Measurements from ENCODE around the gene SLC25A17.

Gene SLC25A17

DNA sequence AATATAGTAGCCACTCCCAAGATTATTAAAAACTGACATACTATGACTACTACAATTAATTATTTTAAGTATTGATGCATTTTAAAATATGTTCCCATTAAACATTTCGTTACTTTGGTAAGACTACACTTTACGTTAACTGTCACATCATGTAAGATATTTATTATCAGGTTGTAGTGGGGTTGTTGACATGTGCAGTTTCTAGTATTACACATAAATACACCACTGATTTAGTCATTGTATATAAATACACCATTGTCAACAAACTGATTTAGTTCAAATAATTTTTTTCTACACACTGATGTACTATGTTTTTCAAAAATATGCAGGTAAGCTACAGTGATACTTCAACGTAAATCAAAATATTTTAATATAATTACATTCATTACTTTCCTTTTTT, 25.8 kb upstream of the SLC25A17 start:
- Histone ChIP-seq H3K27me3 (ENCODE audit: low read depth, low read length) (no peaks in the 10 kb centered on the region), H3K27ac (ENCODE audit: low read length) (no peak overlapping the region), H3K4me2 (ENCODE audit: low read length) (no peak overlapping the region), H4K20me1 (ENCODE audit: insufficient read depth, low read length) (no peaks in the 10 kb centered on the region), H3K4me1 (ENCODE audit: low read length) (no peaks in the 10 kb centered on the region), H2AFZ (ENCODE audit: low read depth, low read length) (no peak overlapping the region), H3K36me3 (replicated peaks; ENCODE audit: low read depth, low read length) (peaks cover 55% of the 10 kb centered on the region), H3K4me3 (ENCODE audit: low read length) (no peak overlapping the region), H3K9ac (ENCODE audit: low read length) (no peak overlapping the region), H3K79me2 (ENCODE audit: low read length) (peaks cover 45% of the 10 kb centered on the region), H3K9me3 (ENCODE audit: insufficient read depth, low read length) (no peaks in the 10 kb centered on the region)
- TF ChIP-seq, protein P1, sequence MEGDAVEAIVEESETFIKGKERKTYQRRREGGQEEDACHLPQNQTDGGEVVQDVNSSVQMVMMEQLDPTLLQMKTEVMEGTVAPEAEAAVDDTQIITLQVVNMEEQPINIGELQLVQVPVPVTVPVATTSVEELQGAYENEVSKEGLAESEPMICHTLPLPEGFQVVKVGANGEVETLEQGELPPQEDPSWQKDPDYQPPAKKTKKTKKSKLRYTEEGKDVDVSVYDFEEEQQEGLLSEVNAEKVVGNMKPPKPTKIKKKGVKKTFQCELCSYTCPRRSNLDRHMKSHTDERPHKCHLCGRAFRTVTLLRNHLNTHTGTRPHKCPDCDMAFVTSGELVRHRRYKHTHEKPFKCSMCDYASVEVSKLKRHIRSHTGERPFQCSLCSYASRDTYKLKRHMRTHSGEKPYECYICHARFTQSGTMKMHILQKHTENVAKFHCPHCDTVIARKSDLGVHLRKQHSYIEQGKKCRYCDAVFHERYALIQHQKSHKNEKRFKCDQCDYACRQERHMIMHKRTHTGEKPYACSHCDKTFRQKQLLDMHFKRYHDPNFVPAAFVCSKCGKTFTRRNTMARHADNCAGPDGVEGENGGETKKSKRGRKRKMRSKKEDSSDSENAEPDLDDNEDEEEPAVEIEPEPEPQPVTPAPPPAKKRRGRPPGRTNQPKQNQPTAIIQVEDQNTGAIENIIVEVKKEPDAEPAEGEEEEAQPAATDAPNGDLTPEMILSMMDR (IDR thresholded peaks at IDR 0.05; ENCODE audit: low read depth, low read length) = no peak

DNA sequence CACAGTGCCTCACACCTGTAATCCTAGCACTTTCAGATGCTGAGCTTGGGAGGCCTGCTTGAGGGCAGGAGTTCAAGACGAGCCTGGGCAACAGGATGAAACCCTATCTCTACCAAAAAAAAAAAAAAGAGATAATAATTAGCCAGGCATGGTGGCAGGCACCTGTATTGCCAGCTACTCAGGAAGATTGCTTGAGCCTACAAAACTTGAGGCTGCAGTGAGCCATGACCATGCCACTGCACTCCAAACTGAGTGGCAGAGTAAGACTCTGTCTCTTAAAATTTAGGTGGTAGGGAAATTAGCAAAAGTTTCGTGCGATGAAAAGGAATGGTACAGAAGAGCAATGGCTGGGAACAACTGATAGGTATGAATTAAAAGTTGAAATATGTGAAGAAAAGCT, 19.3 kb upstream of the SLC25A17 start:
- H3K27me3 ChIP-seq (ENCODE audit: low read depth, low read length) = no peaks in the 10 kb centered on the region
- no peak overlapping the region for H3K4me3 ChIP-seq (ENCODE audit: low read length)
- no peak overlapping the region for H3K27ac ChIP-seq (ENCODE audit: low read length)
- no peaks in the 10 kb centered on the region for H3K9me3 ChIP-seq (ENCODE audit: insufficient read depth, low read length)
- no peak overlapping the region for H3K9ac ChIP-seq (ENCODE audit: low read length)
- no peaks in the 10 kb centered on the region for H4K20me1 ChIP-seq (ENCODE audit: insufficient read depth, low read length)
- peaks cover 36% of the 10 kb centered on the region for H3K79me2 ChIP-seq (ENCODE audit: low read length)
- H3K4me1 ChIP-seq (ENCODE audit: low read length) = peaks cover 9% of the 10 kb centered on the region
- TF ChIP-seq EZH2phosphoT487 (IDR thresholded peaks at IDR 0.05; ENCODE audit: low read depth) = no peak
- TF ChIP-seq, protein P1 (IDR thresholded peaks at IDR 0.05; ENCODE audit: low read depth, low read length) = no peak
- H3K36me3 ChIP-seq (replicated peaks; ENCODE audit: low read depth, low read length) = peaks cover 61% of the 10 kb centered on the region
- H3K4me2 ChIP-seq (ENCODE audit: low read length) = no peak overlapping the region
- no peak overlapping the region for H2AFZ ChIP-seq (ENCODE audit: low read depth, low read length)

DNA sequence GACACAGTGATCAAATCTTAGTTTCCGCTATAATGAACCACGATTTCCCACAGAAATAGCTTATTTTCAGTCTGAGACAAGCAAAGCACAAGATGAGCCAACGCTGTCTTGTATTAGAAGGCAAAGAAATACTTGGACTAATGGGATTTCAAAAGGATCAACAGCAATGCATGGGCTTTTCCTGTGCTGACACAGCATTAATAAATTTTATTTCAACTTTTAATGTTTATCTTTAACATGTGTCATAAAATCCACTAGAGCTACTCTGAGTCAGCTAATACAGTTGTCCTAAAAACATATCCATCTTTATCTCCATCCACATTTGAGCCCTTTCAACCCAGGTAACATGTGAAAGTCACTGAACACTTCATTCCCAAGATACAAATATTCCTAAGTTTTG, 15.5 kb upstream of the SLC25A17 start:
- no peak overlapping the region for H2AFZ ChIP-seq (ENCODE audit: low read depth, low read length)
- H4K20me1 ChIP-seq (ENCODE audit: insufficient read depth, low read length) = no peaks in the 10 kb centered on the region
- H3K27me3 ChIP-seq (ENCODE audit: low read depth, low read length) = no peaks in the 10 kb centered on the region
- peak overlapping the region; percentile 6; the same call in 1 of the 2 replicates for H3K27ac ChIP-seq (ENCODE audit: low read length)
- H3K36me3 ChIP-seq (replicated peaks; ENCODE audit: low read depth, low read length) = peaks cover 64% of the 10 kb centered on the region
- no peak overlapping the region for H3K4me3 ChIP-seq (ENCODE audit: low read length)
- H3K9me3 ChIP-seq (ENCODE audit: insufficient read depth, low read length) = no peaks in the 10 kb centered on the region
- H3K79me2 ChIP-seq (ENCODE audit: low read length) = peaks cover 17% of the 10 kb centered on the region
- peaks cover 9% of the 10 kb centered on the region for H3K4me1 ChIP-seq (ENCODE audit: low read length)
- TF ChIP-seq EZH2phosphoT487 (IDR thresholded peaks at IDR 0.05; ENCODE audit: low read depth) = no peak
- TF ChIP-seq, protein P1 (IDR thresholded peaks at IDR 0.05; ENCODE audit: low read depth, low read length) = no peak
- no peak overlapping the region for H3K9ac ChIP-seq (ENCODE audit: low read length)
- no peak overlapping the region for H3K4me2 ChIP-seq (ENCODE audit: low read length)

DNA sequence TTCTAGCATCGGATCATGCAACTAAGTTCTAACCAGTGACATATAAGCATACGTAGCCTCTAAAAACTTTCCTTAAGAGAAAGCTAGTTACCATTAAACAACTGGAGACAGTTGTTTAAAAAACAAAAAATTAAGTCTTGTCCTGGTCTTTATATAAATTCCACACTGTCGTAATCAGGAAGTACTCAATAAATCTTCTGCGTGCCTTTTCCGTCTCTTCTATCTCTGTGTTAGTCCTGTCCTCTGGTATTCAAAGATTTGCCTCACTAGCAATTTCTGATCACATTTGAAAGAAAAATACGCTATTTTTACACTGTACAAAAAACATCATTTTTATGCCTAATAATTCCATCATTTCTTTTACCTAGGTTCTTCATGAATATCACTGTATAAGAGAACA, 10.0 kb upstream of the SLC25A17 start:
- Histone ChIP-seq H2AFZ (ENCODE audit: low read depth, low read length) (no peak overlapping the region), H3K9ac (ENCODE audit: low read length) (no peak overlapping the region), H3K4me3 (ENCODE audit: low read length) (no peak overlapping the region), H3K79me2 (ENCODE audit: low read length) (no peaks in the 10 kb centered on the region), H3K4me2 (ENCODE audit: low read length) (no peak overlapping the region), H3K9me3 (ENCODE audit: insufficient read depth, low read length) (no peaks in the 10 kb centered on the region), H3K27ac (ENCODE audit: low read length) (no peak overlapping the region), H3K36me3 (replicated peaks; ENCODE audit: low read depth, low read length) (peaks cover 43% of the 10 kb centered on the region), H4K20me1 (ENCODE audit: insufficient read depth, low read length) (no peaks in the 10 kb centered on the region), H3K4me1 (ENCODE audit: low read length) (no peaks in the 10 kb centered on the region), H3K27me3 (ENCODE audit: low read depth, low read length) (no peaks in the 10 kb centered on the region)
- TF ChIP-seq EZH2phosphoT487 (IDR thresholded peaks at IDR 0.05; ENCODE audit: low read depth) = no peak
- TF ChIP-seq, protein P1 (IDR thresholded peaks at IDR 0.05; ENCODE audit: low read depth, low read length) = no peak
